Activated gamma-delta T cell treated with anti-CD3 and anti-CD28 coated beads, Interleukin-2, amount 50 U/mL, for 16 hours (primary cell): ENCODE results near the gene SLC25A1.
"Not testable (repeated sequence)": the region's sequence is repeated elsewhere in the genome, so short reads cannot be mapped to it uniquely, and the experiment has no call there.

Source experiments
- DNase-seq: peaks from one replicate; pipeline ENCODE4 v3.0.0-alpha.2; 2020; ENCODE audit warnings: low read depth

SLC25A1 gene

DNA sequence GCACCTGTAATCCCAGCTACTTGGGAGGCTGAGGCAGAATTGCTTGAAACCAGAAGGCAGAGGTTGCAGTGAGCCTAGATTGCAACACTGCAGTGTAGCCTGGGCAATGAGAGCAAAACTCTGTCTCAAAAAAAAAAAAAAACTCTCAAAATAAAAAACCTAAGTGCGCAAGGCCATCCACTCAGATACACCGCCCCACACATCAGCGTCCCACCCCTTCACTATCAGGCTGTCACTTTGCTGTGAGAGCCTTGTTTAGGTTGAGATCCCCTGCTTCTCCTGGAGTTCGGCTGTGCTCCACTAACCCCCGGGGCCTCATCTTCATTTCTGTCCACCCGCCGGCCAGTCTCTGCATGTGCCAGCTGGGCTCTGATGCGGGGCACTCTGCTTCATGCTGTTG, 12.1 kb downstream of the SLC25A1 start:
- no peak for DNase-seq

- DNase-seq: no peak
Observed at GRCh38 chr22:19164425-19164824, 14.1 kb downstream of the SLC25A1 start.

DNA sequence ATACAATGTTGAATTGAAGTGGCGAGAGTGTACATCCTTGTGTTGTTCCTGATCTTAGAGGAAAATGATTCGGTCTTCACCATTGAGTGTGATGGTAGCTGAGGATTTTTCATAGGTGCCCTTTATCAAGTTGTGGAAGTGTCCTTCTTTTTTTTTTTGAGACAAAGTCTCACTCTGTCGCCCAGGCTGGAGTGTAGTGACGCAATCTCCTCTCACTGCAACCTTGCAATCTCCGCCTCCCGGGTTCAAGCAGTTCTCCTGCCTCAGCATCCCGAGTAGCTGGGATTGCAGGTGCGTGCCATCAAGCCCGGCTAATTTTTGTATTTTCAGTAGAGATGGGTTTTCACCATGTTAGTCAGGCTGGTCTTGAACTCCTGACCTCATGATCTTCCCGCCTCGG, 19.9 kb downstream of the SLC25A1 start:
- DNase-seq: not testable (repeated sequence)

GRCh38 chr22:19156109-19156508, 22.4 kb downstream of the SLC25A1 start:
- DNase-seq: not testable (repeated sequence)

DNA sequence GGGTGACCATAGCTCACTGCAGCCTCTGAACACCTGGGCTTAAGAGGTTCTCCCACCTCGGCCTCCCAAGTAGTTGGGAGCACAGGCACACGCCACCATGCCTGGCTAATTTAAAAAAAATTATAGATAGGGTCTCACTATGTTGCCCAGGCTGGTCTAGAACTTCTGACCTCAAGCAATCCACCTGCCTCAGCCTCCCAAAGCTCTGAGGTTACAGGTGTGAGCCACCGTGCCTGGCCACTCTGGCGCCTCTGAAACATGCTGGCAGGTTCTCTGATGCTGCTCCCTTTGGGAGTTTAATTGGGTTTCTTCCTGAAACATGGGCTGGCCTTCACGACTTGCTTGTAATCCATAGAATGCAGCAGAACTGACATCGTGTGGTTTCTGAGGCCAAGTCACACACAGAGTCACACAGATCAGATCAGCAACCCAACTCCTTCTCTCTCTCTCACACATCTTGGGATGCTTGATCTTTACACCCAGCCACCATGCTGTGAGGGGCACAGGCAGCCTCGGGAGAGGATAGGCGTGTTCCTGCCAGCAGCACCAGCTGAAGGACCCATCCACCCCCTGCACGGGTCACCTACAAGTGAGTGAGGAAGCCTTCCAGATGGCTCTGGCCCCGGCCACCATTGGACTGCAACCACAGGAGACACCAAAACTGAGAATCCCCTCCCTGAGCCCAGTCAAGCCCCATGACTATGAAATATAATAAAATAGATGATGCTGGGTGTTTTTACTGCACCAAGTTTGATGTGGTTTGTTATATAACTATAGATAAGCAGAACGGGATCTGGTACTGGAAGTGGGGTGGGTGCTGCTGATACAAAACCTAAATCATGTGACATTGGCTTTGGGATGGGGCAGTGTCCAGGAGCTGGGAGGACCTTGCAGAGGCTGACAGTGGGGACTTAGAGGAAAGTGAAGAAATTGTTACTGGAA, 25.3 kb downstream of the SLC25A1 start:
- no peak for DNase-seq

- no peak for DNase-seq
Observed at GRCh38 chr22:19151329-19152191, 27.0 kb downstream of the SLC25A1 start.

DNA sequence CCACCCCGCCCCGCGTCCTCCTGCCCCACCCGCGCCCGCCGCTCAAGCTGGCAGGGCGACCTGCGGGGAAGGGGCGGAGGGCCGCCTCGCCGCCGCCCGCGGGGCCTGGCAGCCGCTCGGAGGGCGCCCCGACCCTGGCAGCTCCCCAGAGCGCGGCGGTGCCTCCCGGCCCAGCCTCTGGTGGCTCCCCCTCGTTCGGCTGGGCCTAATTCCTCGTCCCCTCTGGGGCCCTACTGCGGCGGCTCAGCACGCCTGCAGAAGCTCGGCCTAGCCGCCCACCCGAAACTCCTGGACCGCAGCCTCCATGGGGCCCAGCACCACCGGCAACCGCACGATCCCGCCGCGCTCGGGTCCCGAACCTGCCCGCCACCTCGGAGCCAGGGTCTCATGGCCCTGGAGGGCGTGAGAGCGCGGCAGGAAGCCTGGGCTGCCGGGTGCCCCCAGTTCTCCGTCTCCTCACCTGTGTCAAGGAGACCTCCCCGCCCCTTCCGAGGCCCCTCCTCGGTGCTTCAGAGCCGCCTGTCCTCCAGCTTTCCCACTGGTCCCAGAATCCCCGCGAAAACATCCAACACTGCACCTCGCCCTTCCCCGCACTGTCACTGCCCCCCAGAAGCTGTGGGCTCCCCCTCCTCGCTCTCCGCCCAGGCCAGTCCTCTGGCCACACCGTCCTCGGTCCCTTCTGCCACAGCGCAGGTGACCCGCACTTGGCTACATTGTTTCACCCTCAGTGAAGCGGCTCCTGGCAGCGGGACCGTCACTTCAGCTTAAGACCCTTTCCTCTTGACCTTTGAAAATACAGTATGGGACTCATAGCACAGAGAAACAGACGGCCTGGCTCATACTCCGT, 27.8 kb downstream of the SLC25A1 start:
- DNase-seq: no peak

GRCh38 chr22:19149991-19150390, 28.5 kb downstream of the SLC25A1 start, which contains the start of gene GSC2:
Gene GSC2 (minus strand): TSS chr22:19150292. CDS start chr22:19150283, 9 bp downstream.
- DNase-seq: no peak

- DNase-seq: no peak
Observed at GRCh38 chr22:19149047-19149883, 29.3 kb downstream of the SLC25A1 start.

GRCh38 chr22:19148417-19149046, 30.0 kb downstream of the SLC25A1 start:
- DNase-seq: no peak

DNA sequence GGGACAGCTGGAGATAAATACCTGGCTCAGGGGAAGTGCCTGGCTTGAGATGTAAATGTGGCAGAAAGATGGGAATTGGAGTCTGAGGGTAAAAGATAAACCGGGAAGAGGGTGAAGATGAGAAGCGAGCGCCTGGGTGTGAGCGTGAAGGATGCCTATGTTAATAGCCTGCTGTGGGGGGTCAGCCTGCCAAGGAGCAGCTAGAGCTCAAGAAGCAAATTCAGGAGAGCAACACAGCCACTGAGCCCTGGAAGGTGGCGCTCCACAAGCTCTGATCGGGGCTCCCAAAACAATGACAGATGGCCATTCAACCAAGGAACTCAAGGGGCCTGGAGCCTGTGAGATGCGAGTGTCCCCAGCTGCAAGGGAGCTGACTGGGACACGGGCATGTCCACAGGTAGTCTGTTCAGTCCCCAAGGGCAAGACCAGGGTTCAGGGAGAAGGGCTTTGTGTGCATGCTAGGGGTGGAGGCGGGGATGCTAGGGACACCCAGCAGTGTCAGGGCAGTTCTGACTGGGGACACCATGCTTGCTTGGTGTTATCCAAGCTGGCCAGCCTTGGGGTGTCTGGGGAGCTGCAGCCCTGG, 31.2 kb downstream of the SLC25A1 start:
- DNase-seq: no peak

- DNase-seq: no peak
Observed at GRCh38 chr22:19146215-19146968, 32.1 kb downstream of the SLC25A1 start.

DNA sequence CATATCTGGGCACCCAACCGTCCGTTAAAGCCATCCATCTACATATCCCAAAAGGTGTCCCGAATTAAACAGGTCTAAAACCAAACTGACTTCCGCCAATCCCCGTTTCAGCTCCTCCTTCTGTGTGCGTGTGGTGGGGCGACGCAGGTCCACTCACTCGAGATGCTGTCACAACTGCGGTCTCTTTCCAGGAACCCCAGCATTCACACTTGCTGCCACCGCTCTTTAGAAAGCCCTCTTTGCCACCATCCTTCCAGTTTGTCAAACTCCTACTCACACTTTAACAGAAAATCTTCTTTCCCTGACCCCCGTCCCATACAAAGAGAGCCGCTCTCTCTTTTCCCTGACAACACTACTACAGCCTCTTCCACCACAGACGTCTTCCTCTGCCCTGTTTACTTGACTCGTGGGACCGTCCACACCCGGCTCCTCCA, 34.6 kb downstream of the SLC25A1 start:
- no peak for DNase-seq

- DNase-seq: no peak
Observed at GRCh38 chr22:19143212-19143611, 35.3 kb downstream of the SLC25A1 start.

DNA sequence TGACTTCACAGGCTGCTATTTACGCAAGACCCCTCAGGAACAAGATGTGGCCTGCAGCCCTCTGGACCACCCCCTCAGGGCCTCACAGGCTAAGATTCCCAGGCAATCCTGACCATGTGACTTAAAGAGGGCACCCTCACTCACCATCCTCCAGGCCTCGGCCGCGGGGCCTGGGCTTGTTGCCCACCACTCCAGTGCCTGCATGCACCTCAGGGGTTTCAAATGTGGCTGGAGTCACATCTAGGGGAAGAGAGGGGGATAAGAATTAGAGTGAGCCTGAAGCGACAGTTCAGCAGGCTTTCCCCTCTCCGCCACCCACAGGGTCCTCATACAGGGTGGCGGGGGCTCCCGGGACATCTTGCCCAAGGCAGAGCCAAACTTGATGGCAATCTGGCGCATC, 36.1 kb downstream of the SLC25A1 start:
- no peak for DNase-seq

- no peak for DNase-seq
Observed at GRCh38 chr22:19139974-19140373, 38.6 kb downstream of the SLC25A1 start.

DNA sequence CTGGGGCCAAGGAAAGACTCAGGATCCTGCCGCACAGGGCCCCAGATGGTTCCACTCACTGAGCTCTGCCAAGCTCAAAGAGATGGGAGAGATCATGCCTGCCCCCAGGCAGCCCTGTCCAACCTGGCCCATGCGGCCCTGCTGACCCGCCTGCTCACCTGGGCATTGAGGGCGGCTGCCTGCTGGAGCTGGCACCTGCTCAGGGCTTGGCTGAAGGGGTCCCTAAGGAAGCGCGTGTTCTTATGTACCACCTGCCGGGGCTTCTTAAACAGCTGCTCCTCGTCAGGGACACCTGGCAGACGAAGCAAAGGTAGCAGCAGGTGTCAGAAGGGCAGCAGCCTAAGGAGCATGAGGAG, 39.6 kb downstream of the SLC25A1 start:
- no peak for DNase-seq

GRCh38 chr22:19138217-19139000, 40.1 kb downstream of the SLC25A1 start:
- no peak for DNase-seq
